H1 (cell line): Measurements from ENCODE around the gene LTA4H. TPM values are rescaled to one million over a fixed set of nuclear protein-coding genes. Genes with fewer than 3 reads are reported as not detected.

Source experiments
- CTCF ChIA-PET: fragments of 300-600 bp; sonication (Branson Sonifier 250); formaldehyde crosslinking; loops from one replicate; lab custom pipeline; 2021; ENCODE audit not compliant: partially characterized antibody; lab: Charles Lee
- POLR2A ChIA-PET: fragments of 300-600 bp; sonication (Branson Sonifier 250); formaldehyde crosslinking; loops from one replicate; lab custom pipeline; 2021; ENCODE audit warnings: inconsistent platforms; ENCODE audit not compliant: partially characterized antibody; lab: Charles Lee
- DNase-seq, 2 experiments: peaks; one replicate each; pipeline versions ENCODE4 v3.0.0 to v3.0.0-alpha.2; 2010 to 2022; ENCODE audit warnings: low spot score in 2 of 2, low read depth in 1 of 2, mixed read lengths in 1 of 2
- FAIRE-seq: peaks from 2 replicates; lab custom pipeline; 2011; peaks lifted over from hg19 to GRCh38; lab: Jason Lieb, UNC
- H2AFZ ChIP-seq: 2 replicates; pipeline ENCODE4 v1.8.1; 2012; ENCODE audit warnings: low read length, inconsistent platforms
- H2AK5ac ChIP-seq: 2 replicates; pipeline ENCODE4 v1.6.1; 2013; ENCODE audit warnings: low read depth, low read length
- H2BK120ac ChIP-seq: replicated peaks from 2 replicates; pipeline ENCODE3; 2013; ENCODE audit warnings: low read depth, low read length, inconsistent platforms
- H2BK12ac ChIP-seq: 2 replicates; pipeline ENCODE4 v1.6.1; 2013; ENCODE audit warnings: low read depth, low read length
- H2BK15ac ChIP-seq: 2 replicates; pipeline ENCODE4 v1.6.1; 2013; ENCODE audit warnings: low read length
- H2BK20ac ChIP-seq: 2 replicates; pipeline ENCODE4 v1.6.1; 2013; ENCODE audit warnings: low read length
- H2BK5ac ChIP-seq: 2 replicates; pipeline ENCODE4 v1.6.1; 2013; ENCODE audit warnings: low read depth, low read length
- H3K14ac ChIP-seq: 2 replicates; pipeline ENCODE4 v1.6.1; 2013; ENCODE audit warnings: inconsistent platforms; ENCODE audit not compliant: insufficient read length
- H3K18ac ChIP-seq: 2 replicates; pipeline ENCODE4 v1.6.1; 2013; ENCODE audit warnings: low read length; ENCODE audit errors: extremely low read depth
- H3K23ac ChIP-seq: 2 replicates; pipeline ENCODE4 v1.6.1; 2013; ENCODE audit warnings: inconsistent platforms; ENCODE audit not compliant: insufficient read length
- H3K23me2 ChIP-seq: 2 replicates; pipeline ENCODE4 v1.6.1; 2013; ENCODE audit warnings: low read depth, low read length
- H3K27ac ChIP-seq: 2 replicates; pipeline ENCODE4 v1.6.1; 2011; ENCODE audit warnings: low read depth, low read length, inconsistent platforms
- H3K27me3 ChIP-seq, 4 experiments: replicated peaks in 1 of 4; 1 replicate in 1 of 4; 2 replicates in 3 of 4; pipeline versions ENCODE4 v1.6.1 to v1.8.1; 2011 to 2013; ENCODE audit warnings: low read length in 3 of 4, mild to moderate bottlenecking in 3 of 4, inconsistent platforms in 2 of 4, mixed read lengths in 2 of 4, moderate library complexity in 1 of 4; ENCODE audit not compliant: control insufficient read depth in 3 of 4, insufficient read depth in 3 of 4; ENCODE audit errors: extremely low read depth in 1 of 4
- H3K36me3 ChIP-seq, 4 experiments: 2 replicates each; pipeline versions ENCODE4 v1.6.1 to v1.8.1; 2011 to 2013; ENCODE audit warnings: mild to moderate bottlenecking in 4 of 4, low read length in 3 of 4, moderate library complexity in 2 of 4, control low read depth in 1 of 4, inconsistent platforms in 1 of 4; ENCODE audit not compliant: insufficient read depth in 4 of 4, control insufficient read depth in 2 of 4
- H3K4ac ChIP-seq: replicated peaks from 2 replicates; pipeline ENCODE3; 2013; ENCODE audit warnings: low read length, low read depth, mixed read lengths, inconsistent platforms; ENCODE audit not compliant: insufficient read length
- H3K4me1 ChIP-seq, 4 experiments: replicated peaks in 1 of 4; 1 replicate in 1 of 4; 2 replicates in 3 of 4; pipeline versions ENCODE4 v1.6.1 to v1.8.1; 2011 to 2013; ENCODE audit warnings: low read length in 3 of 4, inconsistent platforms in 2 of 4, mixed read lengths in 1 of 4; ENCODE audit not compliant: insufficient read depth in 4 of 4, control insufficient read depth in 3 of 4
- H3K4me2 ChIP-seq, 2 experiments: 2 replicates each; pipeline versions ENCODE4 v1.6.1 to v1.8.1; 2011 to 2013; ENCODE audit warnings: low read depth in 2 of 2, low read length in 2 of 2, control low read depth in 1 of 2, inconsistent platforms in 1 of 2, mild to moderate bottlenecking in 1 of 2; ENCODE audit not compliant: insufficient read depth in 1 of 2
- H3K4me3 ChIP-seq, 4 experiments: fragments of 200-600, 300-600 bp in 1 of 4; sonication (generic), shearing (Covaris generic), sonication (Bioruptor Twin) in 1 of 4; 2 replicates each; pipeline versions ENCODE4 v1.5.1 to v1.8.1; 2011 to 2016; ENCODE audit warnings: low read length in 4 of 4, low read depth in 3 of 4, control low read depth in 2 of 4, inconsistent platforms in 2 of 4, mild to moderate bottlenecking in 2 of 4, mixed read lengths in 1 of 4, moderate library complexity in 1 of 4; ENCODE audit not compliant: insufficient read depth in 2 of 4; ENCODE audit errors: extremely low read depth in 1 of 4
- H3K56ac ChIP-seq: replicated peaks from 2 replicates; pipeline ENCODE3; 2013; ENCODE audit warnings: low read depth, mild to moderate bottlenecking, mixed read lengths, low read length, inconsistent platforms; ENCODE audit not compliant: insufficient read length
- H3K79me1 ChIP-seq: 2 replicates; pipeline ENCODE4 v1.6.1; 2013; ENCODE audit warnings: low read depth, low read length, control low read depth
- H3K79me2 ChIP-seq, 2 experiments: 2 replicates each; pipeline versions ENCODE4 v1.6.1 to v1.8.1; 2012 to 2013; ENCODE audit warnings: low read length in 2 of 2, mild to moderate bottlenecking in 2 of 2, inconsistent platforms in 1 of 2; ENCODE audit not compliant: insufficient read depth in 2 of 2, control insufficient read depth in 1 of 2
- H3K9ac ChIP-seq, 4 experiments: replicated peaks in 1 of 4; 1 replicate in 1 of 4; 2 replicates in 3 of 4; pipeline versions ENCODE4 v1.6.1 to v1.8.1; 2011 to 2013; ENCODE audit warnings: low read depth in 3 of 4, low read length in 3 of 4, control low read depth in 2 of 4, mild to moderate bottlenecking in 2 of 4, moderate library complexity in 2 of 4, inconsistent platforms in 1 of 4; ENCODE audit errors: extremely low read depth in 1 of 4
- H3K9me3 ChIP-seq, 2 experiments: 2 replicates each; pipeline versions ENCODE4 v1.6.1 to v1.8.1; 2012 to 2013; ENCODE audit warnings: mild to moderate bottlenecking in 2 of 2, moderate library complexity in 2 of 2, control low read depth in 1 of 2, inconsistent platforms in 1 of 2, low read depth in 1 of 2, low read length in 1 of 2, mixed read lengths in 1 of 2; ENCODE audit not compliant: insufficient read depth in 2 of 2
- H4K20me1 ChIP-seq, 2 experiments: replicated peaks in 1 of 2; 2 replicates each; pipeline versions ENCODE3 to v1.8.1; 2011 to 2013; ENCODE audit warnings: inconsistent platforms in 2 of 2, low read length in 2 of 2, mild to moderate bottlenecking in 1 of 2; ENCODE audit not compliant: insufficient read depth in 2 of 2, control insufficient read depth in 1 of 2
- H4K5ac ChIP-seq: 2 replicates; pipeline ENCODE4 v1.6.1; 2013; ENCODE audit warnings: low read length, low read depth, mixed read lengths, inconsistent platforms; ENCODE audit not compliant: insufficient read length
- H4K8ac ChIP-seq: 2 replicates; pipeline ENCODE4 v1.8.0; 2013; ENCODE audit warnings: mild to moderate bottlenecking, moderate library complexity, low read length, inconsistent platforms; ENCODE audit not compliant: insufficient read depth; ENCODE audit errors: extremely low read depth
- H4K91ac ChIP-seq: replicated peaks from 2 replicates; pipeline ENCODE3; 2013; ENCODE audit warnings: low read length, mixed read lengths, inconsistent platforms; ENCODE audit not compliant: insufficient read length
- CBX5 ChIP-seq: fragments of 300-800, 300-1000 bp; sonication (generic); IDR thresholded peaks from 2 replicates; pipeline ENCODE4 v1.7.1; 2016; ENCODE audit warnings: antibody characterized with exemption, low read length, low read depth
- POLR2A ChIP-seq, 2 experiments: IDR thresholded peaks; 1 replicate in 1 of 2; 2 replicates in 1 of 2; pipeline ENCODE4 v1.6.1; 2011; ENCODE audit warnings: low read depth in 2 of 2, low read length in 2 of 2, mild to moderate bottlenecking in 2 of 2; ENCODE audit errors: control extremely low read depth in 1 of 2
- RAD21 ChIP-seq, 2 experiments: IDR thresholded peaks in 1 of 2; conservative IDR thresholded peaks in 1 of 2; 2 replicates each; pipeline ENCODE4 v1.6.1; 2011; ENCODE audit warnings: low read depth in 2 of 2, low read length in 2 of 2, improper control_type of control experiment in 1 of 2, inconsistent platforms in 1 of 2, mild to moderate bottlenecking in 1 of 2, moderate library complexity in 1 of 2
- RXRA ChIP-seq: IDR thresholded peaks from 2 replicates; pipeline ENCODE4 v1.6.1; 2011; ENCODE audit warnings: low read depth, mild to moderate bottlenecking, low read length, moderate library complexity; ENCODE audit not compliant: insufficient read depth
- SP4 ChIP-seq: IDR thresholded peaks from 2 replicates; pipeline ENCODE4 v1.6.1; 2012; ENCODE audit warnings: low read length, inconsistent platforms
- WGBS, 2 experiments: shearing (Covaris generic) in 1 of 2; methylation state at CpG; one replicate each; pipeline versions ENCODE4 v1.1.6 to v1.1.7; 2013 to 2015; ENCODE audit warnings: low lambda C conversion rate in 2 of 2, mixed read lengths in 2 of 2, inconsistent platforms in 1 of 2, low coverage in 1 of 2, missing lambda C conversion rate in 1 of 2; ENCODE audit not compliant: insufficient replicate concordance in 2 of 2, insufficient coverage in 1 of 2, insufficient read length in 1 of 2; ENCODE audit errors: extremely low coverage in 1 of 2, missing lambda C conversion rate in 1 of 2; 5-methylcytosine and 5-hydroxymethylcytosine counted together
- polyA plus RNA-seq, 7 experiments: library from polyadenylated mRNA; depleted of rRNA in 3 of 7; stranded (reverse) in 5 of 7; unstranded in 2 of 7; fragments of >200 nt in 5 of 7; fragments of 200-250 nt in 2 of 7; gene quantifications; 1 replicate in 5 of 7; 2 replicates in 1 of 7; 4 replicates in 1 of 7; pipeline versions ENCODE4 v1.2.1 to v1.2.3, GENCODE V29; 2011 to 2013; ENCODE audit warnings: missing spikeins in 2 of 7, mixed read lengths in 2 of 7
- total RNA-seq: library from RNA; stranded (reverse); fragmentation: NEBNext Ultra II Directional; extraction: Animal tissue kit (Norgen Biotek cat#: 25700); gene quantifications from 2 replicates; pipeline ENCODE4 v1.2.1, GENCODE V29; 2021

LTA4H gene
- total and polyA plus RNA-seq, 2 of the 8 experiments (the other 6 are each of a cell fraction or from before 2014, with no cell fraction given), result 106 to 167 TPM

GRCh38 chr12:95967301-95967700 lies 68.1 kb downstream of the LTA4H start:
- WGBS, 2 experiments, result 85% methylated on average over 2 of the region's 2 CpGs; no CpG with 5 or more reads in 1 of the 2 experiments
- H3K4me2 ChIP-seq, result no peak overlapping the region
- H3K23me2 ChIP-seq, result no peaks in the 10 kb centered on the region
- no peaks in the 10 kb centered on the region for H3K27me3 ChIP-seq
- FAIRE-seq (no peak), DNase-seq (no peak)
- ChIA-PET POLR2A (no interaction called here), CTCF (interaction anchor here (0.9 to 17.8 kb wide), 3 partner anchors 23 to 49 kb away, joined by 3 to 149 read pairs (median 3); partner anchors contain the start of genes AMDHD1 and HAL)
- H3K18ac ChIP-seq, result no peak overlapping the region
- H4K20me1 ChIP-seq, result no peaks in the 10 kb centered on the region
- no peak overlapping the region for H4K91ac ChIP-seq
- H2BK5ac ChIP-seq, result no peak overlapping the region
- H3K79me2 ChIP-seq, result no peaks in the 10 kb centered on the region
- no peak overlapping the region for H2BK15ac ChIP-seq
- H3K9ac ChIP-seq, result no peak overlapping the region
- no peak overlapping the region for H2AK5ac ChIP-seq
- no peak overlapping the region for H2BK12ac ChIP-seq
- no peak overlapping the region for H4K8ac ChIP-seq
- H3K9me3 ChIP-seq, result no peaks in the 10 kb centered on the region; a peak in 1 of 4 replicates
- H3K79me1 ChIP-seq, result no peaks in the 10 kb centered on the region
- no peak overlapping the region for H3K27ac ChIP-seq
- H4K5ac ChIP-seq, result no peak overlapping the region
- H2AFZ ChIP-seq, result no peak overlapping the region
- no peak overlapping the region for H3K14ac ChIP-seq
- H3K23ac ChIP-seq, result no peak overlapping the region
- no peak overlapping the region for H2BK120ac ChIP-seq
- no peak overlapping the region for H3K4me3 ChIP-seq
- TF ChIP-seq RXRA (no peak), CBX5 (no peak), RAD21 (IDR thresholded peaks at IDR 0.05 in 1 of 2, conservative IDR thresholded peaks at IDR 0.05 in 1 of 2; ENCODE audit: low read depth in 2 of 2, low read length in 2 of 2) (no peak), SP4 (no peak), POLR2A (IDR thresholded peaks at IDR 0.05; ENCODE audit: control extremely low read depth in 1 of 2, low read depth in 2 of 2, low read length in 2 of 2) (no peak)
- H3K4ac ChIP-seq, result no peak overlapping the region
- no peaks in the 10 kb centered on the region for H3K36me3 ChIP-seq
- no peak overlapping the region for H3K56ac ChIP-seq
- H3K4me1 ChIP-seq, result peaks cover 0 to 10% (median 5%) of the 10 kb centered on the region in 4 experiments; a peak in 6 of 7 replicates
- no peak overlapping the region for H2BK20ac ChIP-seq
